ENCODE measurements around the gene PAK4.

Gene PAK4

GRCh38 chr19:39125199-39125553 is 410 bp upstream of the PAK4 start:
- peak overlapping the region; percentile 52 for H3K4me3 ChIP-seq (ENCODE audit: low read depth, low read length)
- no peak for TF ChIP-seq CTCF (conservative IDR thresholded peaks at IDR 0.05; ENCODE audit: low read depth, low read length)
- DNase-seq (ENCODE audit: low read depth): no peak

GRCh38 chr19:39126312-39127187 is 964 bp downstream of the PAK4 start:
- H3K4me3 ChIP-seq (ENCODE audit: low read depth, low read length): peak overlapping the region; percentile 84
- no peak for TF ChIP-seq CTCF (conservative IDR thresholded peaks at IDR 0.05; ENCODE audit: low read depth, low read length)
- peak; percentile 47 for DNase-seq (ENCODE audit: low read depth)

GRCh38 chr19:39127812-39128515 is 2.4 kb downstream of the PAK4 start:
- H3K4me3 ChIP-seq (ENCODE audit: low read depth, low read length): no peak overlapping the region
- no peak for DNase-seq (ENCODE audit: low read depth)
- no peak for TF ChIP-seq CTCF (conservative IDR thresholded peaks at IDR 0.05; ENCODE audit: low read depth, low read length)

- no peak overlapping the region for H3K4me3 ChIP-seq (ENCODE audit: low read depth, low read length)
- peak; percentile 27 for TF ChIP-seq CTCF (conservative IDR thresholded peaks at IDR 0.05; ENCODE audit: low read depth, low read length)
Measured at GRCh38 chr19:39128516-39129079, 3.0 kb downstream of the PAK4 start.

GRCh38 chr19:39129116-39129515 is 3.5 kb downstream of the PAK4 start:
- DNase-seq (ENCODE audit: low read depth): no peak
- H3K4me3 ChIP-seq (ENCODE audit: low read depth, low read length): no peak overlapping the region
- no peak for TF ChIP-seq CTCF (conservative IDR thresholded peaks at IDR 0.05; ENCODE audit: low read depth, low read length)

More at GRCh38 chr19:39128516-39129079, 3.0 kb downstream of the PAK4 start:
- DNase-seq (ENCODE audit: low read depth): peak; percentile 25

- no peak for TF ChIP-seq CTCF (conservative IDR thresholded peaks at IDR 0.05; ENCODE audit: low read depth, low read length)
- DNase-seq (ENCODE audit: low read depth): no peak
- H3K4me3 ChIP-seq (ENCODE audit: low read depth, low read length): no peak overlapping the region
Measured at GRCh38 chr19:39130337-39131254, 5.0 kb downstream of the PAK4 start.

Data from choroid plexus epithelial cell (primary cell).